Lung (tissue), 12 donors: ENCODE measurements around the gene CSNK1G3. TPM values are rescaled to one million over a fixed set of nuclear protein-coding genes. Genes with fewer than 3 reads are reported as not detected.

ENCODE experiments used
- ATAC-seq: fragments of 200-7000 bp; cut with Tn5 transposase; one replicate; pipeline ENCODE4 v1.9.1; 2020; ENCODE audit warnings: moderate number of reproducible peaks; ENCODE audit not compliant: insufficient read depth, low FRiP score
- DNase-seq, 3 donors: peaks; one replicate each; pipeline ENCODE4 v3.0.0-alpha.2; 2013 to 2017
- H3K27ac ChIP-seq, 2 donors: one replicate each; pipeline ENCODE4 v1.5.1; 2013; ENCODE audit warnings: mild to moderate bottlenecking in 2 of 2, moderate library complexity in 2 of 2, control low read depth in 1 of 2, inconsistent platforms in 1 of 2, low read depth in 1 of 2, low read length in 1 of 2
- H3K27me3 ChIP-seq, 3 donors: one replicate each; pipeline ENCODE4 v1.5.1; 2013; ENCODE audit warnings: low read length in 2 of 3; ENCODE audit not compliant: control insufficient read depth in 3 of 3, insufficient read depth in 3 of 3
- H3K36me3 ChIP-seq, 4 donors: one replicate each; pipeline ENCODE4 v1.5.1; 2013; ENCODE audit warnings: low read length in 4 of 4, mild to moderate bottlenecking in 1 of 4, moderate library complexity in 1 of 4; ENCODE audit not compliant: control insufficient read depth in 4 of 4, insufficient read depth in 4 of 4
- H3K4me1 ChIP-seq, 5 donors: one replicate each; pipeline ENCODE4 v1.5.1; 2013; ENCODE audit warnings: low read length in 5 of 5, mild to moderate bottlenecking in 2 of 5, moderate library complexity in 1 of 5; ENCODE audit not compliant: control insufficient read depth in 5 of 5, insufficient read depth in 5 of 5
- H3K4me3 ChIP-seq: one replicate; pipeline ENCODE4 v1.5.1; 2013; ENCODE audit warnings: mild to moderate bottlenecking, control low read depth, moderate library complexity
- H3K9ac ChIP-seq, 2 donors: one replicate each; pipeline ENCODE4 v1.5.1; 2013; ENCODE audit warnings: low read length in 2 of 2, control low read depth in 1 of 2; ENCODE audit not compliant: insufficient read depth in 1 of 2
- H3K9me3 ChIP-seq, 4 donors: one replicate each; pipeline ENCODE4 v1.5.1; 2013; ENCODE audit warnings: low read length in 3 of 4, mild to moderate bottlenecking in 1 of 4, moderate library complexity in 1 of 4; ENCODE audit not compliant: control insufficient read depth in 4 of 4, insufficient read depth in 3 of 4
- WGBS, 2 donors: extraction: QIAGEN DNeasy Blood & Tissue Kit; methylation state at CpG; one replicate each; pipeline ENCODE4 v1.1.7; 2013; 5-methylcytosine and 5-hydroxymethylcytosine counted together
- polyA plus RNA-seq, 2 donors: library from polyadenylated mRNA; stranded (reverse); fragments of 200-250 nt; gene quantifications; one replicate each; pipeline ENCODE4 v1.2.1, GENCODE V29; 2013
- total RNA-seq, 2 donors: library from RNA; depleted of rRNA in 1 of 2; stranded (reverse); fragments of >200 nt in 1 of 2; gene quantifications; one replicate each; pipeline ENCODE4 v1.2.1, GENCODE V29; 2014 to 2021
- TF ChIP-seq, protein P1 (sequence below): IDR thresholded peaks from 2 replicates; pipeline ENCODE4 v1.5.1; 2012; ENCODE audit warnings: mild to moderate bottlenecking; ENCODE audit errors: control extremely low read depth, extremely low read depth
- donor health status: control.
- donor health status: control.
- donor health status: Bipolar disorder and iron deficiency.
- donor health status: healthy.
- donor health status: DM: yes; HTN: yes; CAD: no.

Gene CSNK1G3
- total and polyA plus RNA-seq, 4 donors, result 8.3 to 106 (median 21.0) TPM

DNA sequence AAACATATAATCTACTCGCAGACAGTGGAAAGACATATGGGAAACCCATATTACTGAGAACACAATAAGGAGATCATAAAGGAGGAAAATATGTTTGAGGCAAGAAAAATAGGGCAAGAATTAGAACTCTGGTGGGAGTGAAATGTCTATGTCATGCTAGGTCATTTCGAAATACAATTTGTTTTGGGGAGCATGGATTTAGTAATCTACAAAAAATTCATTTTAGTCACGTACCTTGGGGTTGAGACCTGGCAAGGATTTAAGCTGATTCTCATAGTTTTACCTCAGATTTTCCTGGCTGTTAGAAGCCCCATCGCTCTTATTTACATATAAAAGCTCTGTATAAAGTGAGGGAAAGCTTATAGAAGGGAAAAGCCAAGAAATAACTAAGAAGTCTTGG is 11.5 kb upstream of the CSNK1G3 start:
- 86 to 92% methylated on average over 4 of the region's 4 CpGs for WGBS, 2 donors
- Histone ChIP-seq H3K4me1 (peaks cover 0 to 3% (median 0%) of the 10 kb centered on the region in 5 donors), H3K27me3 (no peaks in the 10 kb centered on the region), H3K9ac (no peak overlapping the region), H3K27ac (no peak overlapping the region), H3K36me3 (no peaks in the 10 kb centered on the region), H3K4me3 (no peak overlapping the region), H3K9me3 (no peaks in the 10 kb centered on the region)
- TF ChIP-seq, protein P1, sequence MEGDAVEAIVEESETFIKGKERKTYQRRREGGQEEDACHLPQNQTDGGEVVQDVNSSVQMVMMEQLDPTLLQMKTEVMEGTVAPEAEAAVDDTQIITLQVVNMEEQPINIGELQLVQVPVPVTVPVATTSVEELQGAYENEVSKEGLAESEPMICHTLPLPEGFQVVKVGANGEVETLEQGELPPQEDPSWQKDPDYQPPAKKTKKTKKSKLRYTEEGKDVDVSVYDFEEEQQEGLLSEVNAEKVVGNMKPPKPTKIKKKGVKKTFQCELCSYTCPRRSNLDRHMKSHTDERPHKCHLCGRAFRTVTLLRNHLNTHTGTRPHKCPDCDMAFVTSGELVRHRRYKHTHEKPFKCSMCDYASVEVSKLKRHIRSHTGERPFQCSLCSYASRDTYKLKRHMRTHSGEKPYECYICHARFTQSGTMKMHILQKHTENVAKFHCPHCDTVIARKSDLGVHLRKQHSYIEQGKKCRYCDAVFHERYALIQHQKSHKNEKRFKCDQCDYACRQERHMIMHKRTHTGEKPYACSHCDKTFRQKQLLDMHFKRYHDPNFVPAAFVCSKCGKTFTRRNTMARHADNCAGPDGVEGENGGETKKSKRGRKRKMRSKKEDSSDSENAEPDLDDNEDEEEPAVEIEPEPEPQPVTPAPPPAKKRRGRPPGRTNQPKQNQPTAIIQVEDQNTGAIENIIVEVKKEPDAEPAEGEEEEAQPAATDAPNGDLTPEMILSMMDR, result no peak
- no peak for ATAC-seq
- no peak for DNase-seq

- WGBS, 2 donors, result 51 to 56% methylated on average over 3 of the region's 3 CpGs
- no peaks in the 10 kb centered on the region for H3K9me3 ChIP-seq
- no peak for ATAC-seq
Measured at GRCh38 chr5:123502120-123502519, 9.9 kb upstream of the CSNK1G3 start.

DNA sequence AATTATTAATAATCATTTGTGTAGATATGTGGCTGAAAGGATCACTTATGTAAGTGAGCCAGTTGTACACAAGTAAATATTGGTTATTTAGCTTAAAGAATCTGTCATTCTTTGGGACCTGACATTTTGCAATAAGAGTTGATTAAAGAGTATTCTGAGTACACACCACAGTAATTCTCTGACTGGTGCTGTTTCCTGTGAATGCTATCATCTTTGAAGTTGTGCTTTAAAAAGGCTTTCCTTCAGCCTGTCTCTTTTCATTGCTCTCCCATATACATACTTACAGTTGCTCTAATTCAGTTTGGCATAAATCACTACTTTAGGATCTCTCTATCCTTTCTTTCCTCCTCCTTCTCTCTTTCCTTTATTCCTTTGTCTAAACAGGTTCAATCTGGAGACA is 8.7 kb upstream of the CSNK1G3 start:
- Histone ChIP-seq H3K4me3 (no peak overlapping the region), H3K4me1 (peaks cover 0 to 9% (median 0%) of the 10 kb centered on the region in 5 donors), H3K9me3 (no peaks in the 10 kb centered on the region), H3K27ac (no peak overlapping the region), H3K9ac (no peak overlapping the region), H3K36me3 (no peaks in the 10 kb centered on the region), H3K27me3 (no peaks in the 10 kb centered on the region)
- ATAC-seq (no peak), DNase-seq (no peak)
- TF ChIP-seq, protein P1, result no peak

More at GRCh38 chr5:123502120-123502519, 9.9 kb upstream of the CSNK1G3 start:
- no peak overlapping the region for H3K27ac ChIP-seq
- H3K9ac ChIP-seq, result no peak overlapping the region
- no peak overlapping the region for H3K4me3 ChIP-seq
- no peak for DNase-seq
- TF ChIP-seq, protein P1, result no peak
- H3K27me3 ChIP-seq, result no peaks in the 10 kb centered on the region
- H3K4me1 ChIP-seq, result peaks cover 0 to 9% (median 0%) of the 10 kb centered on the region in 5 donors
- H3K36me3 ChIP-seq, result no peaks in the 10 kb centered on the region

- ATAC-seq (no peak), DNase-seq (peak; percentile 32 to 48 (median 46))
- WGBS, 2 donors, result 65 to 83% methylated on average over 2 of the region's 2 CpGs
- TF ChIP-seq, protein P1, result no peak
- H3K4me1 ChIP-seq, result peaks cover 0 to 9% (median 0%) of the 10 kb centered on the region in 5 donors
- no peaks in the 10 kb centered on the region for H3K36me3 ChIP-seq
- H3K4me3 ChIP-seq, result no peak overlapping the region
- no peaks in the 10 kb centered on the region for H3K27me3 ChIP-seq
- H3K27ac ChIP-seq, result no peak overlapping the region
- no peak overlapping the region for H3K9ac ChIP-seq
- no peaks in the 10 kb centered on the region for H3K9me3 ChIP-seq
Measured at GRCh38 chr5:123505633-123506032, 6.3 kb upstream of the CSNK1G3 start.
